ENCODE data around the gene POLE3. TPM values are rescaled to one million over a fixed set of nuclear protein-coding genes. Genes with fewer than 3 reads are reported as not detected.

POLE3 gene
- total and polyA plus RNA-seq, 9 of the 15 experiments (the other 6 are each of a cell fraction or from before 2014, with no cell fraction given), result 52.6 to 179 (median 110) TPM

GRCh38 chr9:113401027-113401792, 9.3 kb downstream of the POLE3 start, which contains the start of gene ALAD (continued):
- peak; percentile 64; the same call in 1 of the 2 replicates for TF ChIP-seq MBD2 (IDR thresholded peaks at IDR 0.05; ENCODE audit: borderline replicate concordance, low read depth)
- no peak for TF ChIP-seq MCM5 (IDR thresholded peaks at IDR 0.05; ENCODE audit: low read depth)
- no peak for TF ChIP-seq DACH1 (IDR thresholded peaks at IDR 0.05; ENCODE audit: partially characterized antibody)
- TF ChIP-seq IRF2 (CRISPR knock-in tag; IDR thresholded peaks at IDR 0.05), result no peak
- peak; percentile 41 for TF ChIP-seq KDM5B (IDR thresholded peaks at IDR 0.05; ENCODE audit: insufficient replicate concordance, low read depth, low read length)
- TF ChIP-seq ZNF184 (CRISPR knock-in tag; IDR thresholded peaks at IDR 0.05), result no peak
- peak in 1 of 2 experiments; percentile 91; a peak in 2 of 4 replicates for TF ChIP-seq KDM4B (IDR thresholded peaks at IDR 0.05; ENCODE audit: borderline replicate concordance in 2 of 2, low read depth in 1 of 2)
- no peak for TF ChIP-seq SMAD2 (IDR thresholded peaks at IDR 0.05; ENCODE audit: low read depth, low read length)
- TF ChIP-seq MAFG (tag; conservative IDR thresholded peaks at IDR 0.05), result no peak
- TF ChIP-seq NR2C1 (IDR thresholded peaks at IDR 0.05), result peak; percentile 54; the same call in 1 of the 2 replicates
- peak; percentile 56 for TF ChIP-seq NR2C1 (tag; IDR thresholded peaks at IDR 0.05)
- TF ChIP-seq CREB3 (tag; conservative IDR thresholded peaks at IDR 0.05; ENCODE audit: low read depth), result no peak
- 0 out of 2 replicates have a peak, but pooled peaks have one; percentile 61 for TF ChIP-seq PREB (CRISPR knock-in tag; IDR thresholded peaks at IDR 0.05)
- TF ChIP-seq TGIF2 (CRISPR knock-in tag; IDR thresholded peaks at IDR 0.05), result no peak
- no peak for TF ChIP-seq MTA2 (IDR thresholded peaks at IDR 0.05; ENCODE audit: low read depth)
- no peak for TF ChIP-seq ZNF140 (CRISPR knock-in tag; IDR thresholded peaks at IDR 0.05)
- TF ChIP-seq ZNF384 (IDR thresholded peaks at IDR 0.05; ENCODE audit: low read depth, low read length), result 0 out of 2 replicates have a peak, but pooled peaks have one; percentile 51
- TF ChIP-seq ZNF76 (CRISPR knock-in tag; IDR thresholded peaks at IDR 0.05; ENCODE audit: borderline replicate concordance), result no peak
- TF ChIP-seq DDX20 (tag; IDR thresholded peaks at IDR 0.05; ENCODE audit: low read depth), result no peak
- no peak for TF ChIP-seq SMARCA4 (IDR thresholded peaks at IDR 0.05)
- peak; percentile 56; the same call in 1 of the 2 replicates for TF ChIP-seq ZFX (CRISPR knock-in tag; IDR thresholded peaks at IDR 0.05)
- TF ChIP-seq AFF4 (CRISPR knock-in tag; IDR thresholded peaks at IDR 0.05), result peak; percentile 68; the same call in 1 of the 2 replicates
- no peak for TF ChIP-seq HDAC3 (IDR thresholded peaks at IDR 0.05; ENCODE audit: borderline replicate concordance, partially characterized antibody)
- TF ChIP-seq SRSF9 (IDR thresholded peaks at IDR 0.05; ENCODE audit: borderline replicate concordance, low read depth, low read length), result no peak
